K562 (cell line): ENCODE measurements around the gene LZTR1. TPM values are rescaled to one million over a fixed set of nuclear protein-coding genes. Genes with fewer than 3 reads are reported as not detected.

Experiments
- ATAC-seq: fragments of 200-7000 bp; cut with Tn5 transposase; 3 replicates; pipeline ENCODE4 v1.9.1; 2020; ENCODE audit warnings: moderate library complexity
- BruUV-seq: library from RNA; stranded (reverse); fragments of 400-500 nt; replicated peaks from 2 replicates; lab custom pipeline; 2021; lab: Mats Ljungman, UMichigan
- CTCF ChIA-PET: fragments of 300-600 bp; formaldehyde crosslinking; extraction: SDS; loops from one replicate; lab custom pipeline; 2021; ENCODE audit warnings: low intra/inter-chr PET ratio; lab: Yijun Ruan, JAX
- POLR2A ChIA-PET: fragments of 300-600, 350-650 bp; sonication (Branson Sonifier 250); formaldehyde crosslinking; extraction: SDS; loops from one replicate; lab custom pipeline; 2021; ENCODE audit warnings: antibody characterized with exemption, inconsistent platforms; lab: Yijun Ruan, JAX
- DNase-seq, 4 experiments: peaks; one replicate each; pipeline versions ENCODE4 v3.0.0 to v3.0.0-alpha.2; 2011 to 2018; ENCODE audit warnings: low spot score in 3 of 4, mixed read lengths in 3 of 4; ENCODE audit errors: extremely low read depth in 1 of 4
- FAIRE-seq: peaks from 2 replicates; lab custom pipeline; 2011; peaks lifted over from hg19 to GRCh38; lab: Jason Lieb, UNC
- H2AFZ ChIP-seq: 2 replicates; pipeline ENCODE4 v1.6.0; 2011; ENCODE audit warnings: low read depth, low read length, control low read depth, inconsistent platforms
- H3K27ac ChIP-seq: fragments of 200-600 bp; 3 replicates; pipeline ENCODE4 v1.8.0; 2011; ENCODE audit warnings: low read depth, mild to moderate bottlenecking, control low read depth, inconsistent platforms, low read length, moderate library complexity, mixed read lengths; ENCODE audit errors: extremely low read depth
- H3K27me3 ChIP-seq, 2 experiments: fragments of 300-600 bp in 1 of 2; 2 replicates in 1 of 2; 3 replicates in 1 of 2; pipeline versions ENCODE4 v1.6.0 to v1.8.0; 2011; ENCODE audit warnings: inconsistent platforms in 2 of 2, low read length in 2 of 2, mild to moderate bottlenecking in 1 of 2, mixed read lengths in 1 of 2, moderate library complexity in 1 of 2; ENCODE audit not compliant: control insufficient read depth in 2 of 2, insufficient read depth in 2 of 2
- H3K36me3 ChIP-seq: fragments of 300-600 bp; 3 replicates; pipeline ENCODE4 v1.8.0; 2011; ENCODE audit warnings: mild to moderate bottlenecking, low read length, inconsistent platforms; ENCODE audit not compliant: control insufficient read depth, insufficient read depth
- H3K4me1 ChIP-seq, 2 experiments: fragments of 200-600 bp in 1 of 2; replicated peaks in 1 of 2; 2 replicates in 1 of 2; 3 replicates in 1 of 2; pipeline versions ENCODE4 v1.5.1 to v1.8.0; 2011; ENCODE audit warnings: inconsistent platforms in 2 of 2, low read length in 2 of 2, mild to moderate bottlenecking in 1 of 2, mixed read lengths in 1 of 2, moderate library complexity in 1 of 2; ENCODE audit not compliant: control insufficient read depth in 2 of 2, insufficient read depth in 2 of 2
- H3K4me2 ChIP-seq: 2 replicates; pipeline ENCODE4 v1.6.1; 2011; ENCODE audit warnings: low read length, control low read depth, inconsistent platforms, mixed read lengths; ENCODE audit not compliant: insufficient read depth
- H3K4me3 ChIP-seq: fragments of 200-600 bp; sonication (generic), shearing (Covaris generic); 2 replicates; pipeline ENCODE4 v1.5.1; 2016; ENCODE audit warnings: control low read depth, inconsistent platforms
- H3K79me2 ChIP-seq: fragments of 200-600 bp; 3 replicates; pipeline ENCODE4 v1.8.0; 2011; ENCODE audit warnings: low read length, inconsistent platforms; ENCODE audit not compliant: control insufficient read depth, insufficient read depth
- H3K9ac ChIP-seq, 2 experiments: 2 replicates each; pipeline versions ENCODE4 v1.6.0 to v1.6.1; 2011; ENCODE audit warnings: low read depth in 2 of 2, low read length in 2 of 2, control low read depth in 1 of 2, inconsistent platforms in 1 of 2, mild to moderate bottlenecking in 1 of 2, mixed read lengths in 1 of 2; ENCODE audit not compliant: insufficient read depth in 1 of 2
- H3K9me1 ChIP-seq: one replicate; pipeline ENCODE4 v1.6.0; 2011; ENCODE audit warnings: inconsistent platforms, mild to moderate bottlenecking, low read length, moderate library complexity; ENCODE audit not compliant: control insufficient read depth, insufficient read depth
- H3K9me3 ChIP-seq: replicated peaks from 2 replicates; pipeline ENCODE4 v1.5.1; 2011; ENCODE audit warnings: low read depth, low read length, inconsistent platforms; ENCODE audit not compliant: control insufficient read depth, insufficient read depth
- H4K20me1 ChIP-seq: replicated peaks from 2 replicates; pipeline ENCODE4 v1.6.1; 2011; ENCODE audit warnings: low read length, inconsistent platforms, mixed read lengths; ENCODE audit not compliant: control insufficient read depth, insufficient read depth
- ARID1B ChIP-seq: fragments of 450-650 bp; IDR thresholded peaks from 2 replicates; pipeline ENCODE4 v1.6.1; 2016; ENCODE audit warnings: antibody characterized with exemption, mild to moderate bottlenecking, inconsistent platforms
- BMI1 ChIP-seq: fragments of 150-350 bp; IDR thresholded peaks from 2 replicates; pipeline ENCODE4 v1.6.1; 2014; ENCODE audit warnings: low read length
- CREB1 ChIP-seq, 2 experiments: sonication (generic) in 1 of 2; formaldehyde crosslinking in 1 of 2; IDR thresholded peaks; 2 replicates each; pipeline versions ENCODE4 v1.6.1 to v1.8.0; 2012 to 2022; ENCODE audit warnings: inconsistent platforms in 1 of 2, mild to moderate bottlenecking in 1 of 2, missing genetic modification reagents in 1 of 2, moderate library complexity in 1 of 2
- ELF4 ChIP-seq: fragments of 450-650 bp; formaldehyde crosslinking; IDR thresholded peaks from 2 replicates; pipeline ENCODE4 v1.4.0; 2022; ENCODE audit warnings: missing genetic modification characterization
- ERF ChIP-seq: fragments of 450-650 bp; formaldehyde crosslinking; IDR thresholded peaks from 2 replicates; pipeline ENCODE4 v1.4.0; 2020; ENCODE audit warnings: mild to moderate bottlenecking, mixed read lengths
- KDM4B ChIP-seq, 2 experiments: fragments of 450-650 bp in 1 of 2; sonication (generic) in 1 of 2; IDR thresholded peaks; 2 replicates each; pipeline ENCODE4 v1.6.1; 2016 to 2017; ENCODE audit warnings: borderline replicate concordance in 2 of 2, antibody characterized with exemption in 1 of 2, low read depth in 1 of 2, mild to moderate bottlenecking in 1 of 2
- RCOR1 ChIP-seq, 2 experiments: IDR thresholded peaks; 2 replicates each; pipeline ENCODE4 v1.6.1; 2012; ENCODE audit warnings: low read depth in 2 of 2, low read length in 2 of 2, borderline replicate concordance in 1 of 2, improper control_type of control experiment in 1 of 2
- RHOXF2B ChIP-seq: fragments of 250-450 bp; sonication (Bioruptor Pico); conservative IDR thresholded peaks from 2 replicates; pipeline ENCODE4 v1.5.1; 2021
- SMAD1 ChIP-seq: fragments of 150-350 bp; IDR thresholded peaks from 2 replicates; pipeline ENCODE4 v1.6.1; 2014; ENCODE audit warnings: low read length, low read depth; ENCODE audit not compliant: partially characterized antibody
- TEAD1 ChIP-seq, 2 experiments: fragments of 450-650 bp in 1 of 2; sonication (generic) in 1 of 2; formaldehyde crosslinking; IDR thresholded peaks; 2 replicates each; pipeline versions ENCODE4 v1.4.0 to v1.8.0; 2020 to 2022; ENCODE audit warnings: mild to moderate bottlenecking in 2 of 2, missing genetic modification reagents in 1 of 2
- XRCC5 ChIP-seq: fragments of 200-400 bp; formaldehyde crosslinking; IDR thresholded peaks from 2 replicates; pipeline ENCODE4 v1.6.1; 2017; ENCODE audit warnings: low read depth, mild to moderate bottlenecking, low read length
- ZNF224 ChIP-seq: sonication (generic); formaldehyde crosslinking; IDR thresholded peaks from 2 replicates; pipeline ENCODE4 v1.8.0; 2022; ENCODE audit warnings: mild to moderate bottlenecking, missing genetic modification reagents
- WGBS: fragments of 100-300 bp; shearing (Covaris generic); methylation state at CpG from one replicate; pipeline ENCODE4 v1.1.6; 2016; ENCODE audit warnings: low coverage, mixed read lengths; ENCODE audit not compliant: insufficient coverage; ENCODE audit errors: missing lambda C conversion rate; 5-methylcytosine and 5-hydroxymethylcytosine counted together
- in situ Hi-C: fragments of 300-500 bp; cut with MboI; formaldehyde crosslinking; loops from 4 replicates; pipeline ENCODE4 v1.15.0; 2018; ENCODE audit warnings: inconsistent platforms, mixed read lengths
- intact Hi-C: fragments of 100-400 bp; cut with micrococcal nuclease; formaldehyde crosslinking; loops from 2 replicates; pipeline ENCODE4 v1.14.2; 2022
- polyA plus RNA-seq, 8 experiments: library from polyadenylated mRNA; depleted of rRNA in 4 of 8; stranded (reverse) in 5 of 8; unstranded in 3 of 8; fragments of >200 nt; fragmentation: Nextera tagmentation in 2 of 8; fragmentation: Illumina TruSeq in 1 of 8; extraction: Ambion mirVana in 2 of 8; extraction: Trizol in 1 of 8; gene quantifications; 2 replicates each; pipeline versions ENCODE4 v1.2.1 to v1.2.3, GENCODE V29; 2011 to 2014; ENCODE audit warnings: inconsistent platforms in 1 of 8, missing spikeins in 1 of 8
- total RNA-seq, 7 experiments: library from RNA; depleted of rRNA in 6 of 7; stranded (reverse); fragments of >200 nt in 6 of 7; fragmentation: Illumina TruSeq in 2 of 7; extraction: Trizol in 2 of 7; gene quantifications; 2 replicates each; pipeline versions ENCODE4 v1.2.1 to v1.2.3, GENCODE V29; 2011 to 2021; ENCODE audit warnings: low replicate concordance in 1 of 7
- TF ChIP-seq, protein P1 (sequence below): fragments of 450-650 bp; formaldehyde crosslinking; IDR thresholded peaks from 2 replicates; pipeline ENCODE4 v1.4.0; 2022; ENCODE audit warnings: missing genetic modification characterization
- TF ChIP-seq, protein P2 (sequence below): fragments of 450-650 bp; formaldehyde crosslinking; IDR thresholded peaks from 2 replicates; pipeline ENCODE4 v1.4.0; 2022; ENCODE audit warnings: missing genetic modification characterization

LZTR1 gene
- total and polyA plus RNA-seq, 9 of the 15 experiments (the other 6 are each of a cell fraction or from before 2014, with no cell fraction given), result 2.2 to 135 (median 63.0) TPM

DNA sequence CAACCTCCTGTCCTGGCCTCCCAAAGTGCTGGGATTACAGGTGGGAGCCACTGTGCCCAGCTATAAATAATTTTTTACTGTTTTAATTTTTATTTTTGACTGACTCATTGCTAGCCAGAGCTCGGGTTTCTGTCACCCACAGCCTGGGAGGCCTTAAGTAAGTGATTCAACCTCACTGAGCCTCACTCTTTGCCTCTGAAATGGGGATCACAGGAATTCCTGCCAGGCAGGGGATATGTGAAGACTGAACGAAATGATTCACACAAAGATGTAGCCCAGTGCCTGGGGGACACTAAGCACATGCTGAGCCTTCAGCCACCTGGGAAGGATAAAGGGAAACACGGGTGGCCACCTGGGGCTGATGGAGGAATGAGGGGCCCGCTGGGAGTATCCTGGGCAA lies 59.8 kb downstream of the LZTR1 start (continued):
- no peak for TF ChIP-seq ERF (CRISPR knock-in tag)
- TF ChIP-seq, all 486 proteins: peak for 7

DNA sequence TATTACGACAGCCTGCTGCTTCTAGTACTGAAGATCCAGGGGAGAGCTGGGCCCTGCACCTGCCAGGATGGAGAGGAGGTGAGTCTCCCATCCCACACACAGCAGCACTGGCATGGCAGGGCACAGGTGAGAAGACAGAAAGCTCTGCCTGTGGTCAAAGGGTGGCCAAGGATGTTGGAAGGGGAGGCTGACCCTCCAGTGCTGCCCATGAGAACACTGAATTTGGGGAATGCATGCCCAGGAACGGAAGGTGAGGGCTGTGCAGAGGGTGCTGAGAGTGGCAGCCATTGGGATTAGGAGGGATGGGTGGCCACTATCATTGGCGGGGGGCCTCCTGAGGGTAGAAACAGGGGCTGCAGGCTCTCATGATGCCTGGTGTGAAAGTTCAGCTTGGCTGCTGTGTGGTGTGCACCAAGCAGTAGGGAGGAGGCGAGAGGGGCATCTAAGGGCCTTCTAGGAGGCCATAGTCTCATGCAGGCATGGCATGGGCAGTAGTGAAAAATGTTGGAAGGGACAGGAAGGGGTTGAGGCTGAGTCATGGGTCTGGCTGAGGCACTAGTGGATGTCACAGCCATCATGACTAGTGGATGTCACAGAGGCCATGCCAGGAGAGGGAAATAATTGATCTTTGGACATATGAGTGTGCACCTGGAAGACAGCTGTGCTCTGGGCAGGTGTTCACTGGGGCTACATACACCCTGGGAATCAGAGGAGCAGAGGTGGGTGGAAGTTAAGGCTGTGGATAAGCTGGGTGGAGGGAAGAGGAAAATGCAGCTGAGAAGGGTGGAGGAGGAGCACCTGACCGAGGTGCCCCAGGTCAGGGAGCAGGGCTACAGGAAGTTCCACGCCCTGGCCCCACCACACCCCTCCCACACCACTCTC lies 61.1 kb downstream of the LZTR1 start:
- intact Hi-C loops (no loop called here), in situ Hi-C loops (no loop called here)
- H2AFZ ChIP-seq, result no peak overlapping the region
- no peaks in the 10 kb centered on the region for H3K9me1 ChIP-seq
- H3K9me3 ChIP-seq, result no peaks in the 10 kb centered on the region
- ChIA-PET POLR2A (interaction anchor here (0.6 to 12.9 kb wide), 7 partner anchors 9 to 80 kb away, joined by 3 to 120 read pairs (median 4); partner anchors contain the start of genes P2RX6 and SLC7A4), CTCF (no interaction called here)
- BruUV-seq, result no TSS peak
- peaks cover 31 to 38% of the 10 kb centered on the region in 2 experiments for H3K4me1 ChIP-seq
- peak overlapping the region in 1 of 2 experiments; percentile 53; a peak in 2 of 4 replicates for H3K9ac ChIP-seq
- WGBS, result 13% methylated on average over 6 of the region's 6 CpGs
- DNase-seq, result peak; percentile 62 to 76 (median 70)
- H3K4me3 ChIP-seq, result no peak overlapping the region
- H3K4me2 ChIP-seq, result no peak overlapping the region
- H3K79me2 ChIP-seq, result no peaks in the 10 kb centered on the region
- ATAC-seq, result peak; percentile 3; the same call in 1 of the 3 replicates
- peaks cover 19 to 44% of the 10 kb centered on the region in 2 experiments; a peak in 4 of 5 replicates for H3K27me3 ChIP-seq
- H4K20me1 ChIP-seq, result peaks cover 13% of the 10 kb centered on the region
- no peak overlapping the region for H3K27ac ChIP-seq
- H3K36me3 ChIP-seq, result no peaks in the 10 kb centered on the region
- no peak for FAIRE-seq
- TF ChIP-seq KDM4B (IDR thresholded peaks at IDR 0.05; ENCODE audit: borderline replicate concordance in 2 of 2, low read depth in 1 of 2), result peak in 1 of 2 experiments; percentile 68; a peak in 1 of 4 replicates
- TF ChIP-seq, protein P1, sequence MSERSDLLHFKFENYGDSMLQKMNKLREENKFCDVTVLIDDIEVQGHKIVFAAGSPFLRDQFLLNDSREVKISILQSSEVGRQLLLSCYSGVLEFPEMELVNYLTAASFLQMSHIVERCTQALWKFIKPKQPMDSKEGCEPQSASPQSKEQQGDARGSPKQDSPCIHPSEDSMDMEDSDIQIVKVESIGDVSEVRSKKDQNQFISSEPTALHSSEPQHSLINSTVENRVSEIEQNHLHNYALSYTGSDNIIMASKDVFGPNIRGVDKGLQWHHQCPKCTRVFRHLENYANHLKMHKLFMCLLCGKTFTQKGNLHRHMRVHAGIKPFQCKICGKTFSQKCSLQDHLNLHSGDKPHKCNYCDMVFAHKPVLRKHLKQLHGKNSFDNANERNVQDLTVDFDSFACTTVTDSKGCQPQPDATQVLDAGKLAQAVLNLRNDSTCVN, result peak; percentile 31; the same call in 1 of the 2 replicates
- 0 out of 2 replicates have a peak, but pooled peaks have one; percentile 36 for TF ChIP-seq RHOXF2B (CRISPR knock-in tag)
- TF ChIP-seq CREB1 (IDR thresholded peaks at IDR 0.05), result 0 out of 2 replicates have a peak, but pooled peaks have one; percentile 6
- no peak for TF ChIP-seq CREB1 (CRISPR knock-in tag; IDR thresholded peaks at IDR 0.05)
- TF ChIP-seq XRCC5, result 0 out of 2 replicates have a peak, but pooled peaks have one; percentile 17
- 0 out of 4 replicates have a peak, but pooled peaks of 1 of the 2 experiments have one; percentile 7 for TF ChIP-seq RCOR1 (IDR thresholded peaks at IDR 0.05; ENCODE audit: borderline replicate concordance in 1 of 2, low read depth in 2 of 2, low read length in 2 of 2)
- 0 out of 2 replicates have a peak, but pooled peaks have one; percentile 39 for TF ChIP-seq ZNF224 (CRISPR knock-in tag)
- peak; percentile 51; the same call in 1 of the 2 replicates for TF ChIP-seq ELF4 (CRISPR knock-in tag)
- no peak for TF ChIP-seq ARID1B
- TF ChIP-seq BMI1, result no peak
- TF ChIP-seq TEAD1 (CRISPR knock-in tag; IDR thresholded peaks at IDR 0.05), result 0 out of 4 replicates have a peak, but pooled peaks of 1 of the 2 experiments have one; percentile 38
- no peak for TF ChIP-seq SMAD1
- TF ChIP-seq, protein P2, sequence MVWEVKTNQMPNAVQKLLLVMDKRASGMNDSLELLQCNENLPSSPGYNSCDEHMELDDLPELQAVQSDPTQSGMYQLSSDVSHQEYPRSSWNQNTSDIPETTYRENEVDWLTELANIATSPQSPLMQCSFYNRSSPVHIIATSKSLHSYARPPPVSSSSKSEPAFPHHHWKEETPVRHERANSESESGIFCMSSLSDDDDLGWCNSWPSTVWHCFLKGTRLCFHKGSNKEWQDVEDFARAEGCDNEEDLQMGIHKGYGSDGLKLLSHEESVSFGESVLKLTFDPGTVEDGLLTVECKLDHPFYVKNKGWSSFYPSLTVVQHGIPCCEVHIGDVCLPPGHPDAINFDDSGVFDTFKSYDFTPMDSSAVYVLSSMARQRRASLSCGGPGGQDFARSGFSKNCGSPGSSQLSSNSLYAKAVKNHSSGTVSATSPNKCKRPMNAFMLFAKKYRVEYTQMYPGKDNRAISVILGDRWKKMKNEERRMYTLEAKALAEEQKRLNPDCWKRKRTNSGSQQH (CRISPR knock-in tag), result 0 out of 2 replicates have a peak, but pooled peaks have one; percentile 6
